ENCODE measurements around the gene CCDC82.

CCDC82 gene

GRCh38 chr11:96393753-96394348, 4.1 kb upstream of the CCDC82 start:
- Histone ChIP-seq H3K4me1 (ENCODE audit: control insufficient read depth in 1 of 2, insufficient read depth in 2 of 2, low read length in 2 of 2) (peaks cover 0 to 11% of the 10 kb centered on the region in 2 donors), H3K4me3 (ENCODE audit: low read depth in 1 of 2, low read length in 2 of 2) (no peak overlapping the region)

DNA sequence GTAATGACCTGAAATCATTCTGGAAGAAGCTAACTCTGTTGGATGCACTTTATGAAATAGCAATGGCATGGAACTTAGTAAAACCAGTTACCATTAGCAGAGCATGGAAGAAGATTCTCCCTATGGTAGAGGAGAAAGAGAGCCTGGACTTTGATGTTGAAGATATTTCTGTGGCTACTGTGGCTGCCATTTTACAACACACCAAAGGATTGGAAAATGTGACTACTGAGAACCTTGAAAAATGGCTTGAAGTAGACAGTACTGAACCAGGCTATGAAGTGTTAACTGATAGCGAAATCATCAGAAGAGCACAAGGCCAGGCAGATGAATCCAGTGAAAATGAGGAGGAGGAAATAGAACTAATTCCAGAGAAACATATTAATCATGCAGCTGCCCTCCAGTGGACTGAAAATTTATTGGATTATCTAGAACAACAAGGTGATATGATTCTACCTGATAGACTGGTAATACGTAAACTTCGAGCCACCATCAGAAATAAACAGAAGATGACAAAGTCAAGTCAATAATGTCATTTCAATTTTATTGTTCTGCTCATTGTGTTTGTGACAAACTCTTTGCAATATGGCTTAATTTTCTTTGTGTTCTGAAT, 2.1 kb upstream of the CCDC82 start:
- H3K4me3 ChIP-seq (ENCODE audit: low read depth in 1 of 2, low read length in 2 of 2), result no peak overlapping the region
- no peaks in the 10 kb centered on the region for H3K9me3 ChIP-seq (ENCODE audit: control insufficient read depth in 1 of 2, low read length in 2 of 2)
- no peaks in the 10 kb centered on the region for H3K27me3 ChIP-seq (ENCODE audit: low read depth, low read length)
- H3K36me3 ChIP-seq (ENCODE audit: control insufficient read depth in 1 of 2, insufficient read depth in 2 of 2, low read length in 2 of 2), result peaks cover 0 to 4% of the 10 kb centered on the region in 2 donors
- H3K4me1 ChIP-seq (ENCODE audit: control insufficient read depth in 1 of 2, insufficient read depth in 2 of 2, low read length in 2 of 2), result peaks cover 0 to 16% of the 10 kb centered on the region in 2 donors
- no peak overlapping the region for H3K27ac ChIP-seq (ENCODE audit: low read length)

More at GRCh38 chr11:96393753-96394348, 4.1 kb upstream of the CCDC82 start:
- Histone ChIP-seq H3K27ac (ENCODE audit: low read length) (no peak overlapping the region), H3K36me3 (ENCODE audit: control insufficient read depth in 1 of 2, insufficient read depth in 2 of 2, low read length in 2 of 2) (peaks cover 0 to 4% of the 10 kb centered on the region in 2 donors), H3K27me3 (ENCODE audit: low read depth, low read length) (no peaks in the 10 kb centered on the region), H3K9me3 (ENCODE audit: control insufficient read depth in 1 of 2, low read length in 2 of 2) (no peaks in the 10 kb centered on the region)

- no peaks in the 10 kb centered on the region for H3K9me3 ChIP-seq (ENCODE audit: control insufficient read depth in 1 of 2, low read length in 2 of 2)
- peaks cover 0 to 4% of the 10 kb centered on the region in 2 donors for H3K36me3 ChIP-seq (ENCODE audit: control insufficient read depth in 1 of 2, insufficient read depth in 2 of 2, low read length in 2 of 2)
- peak overlapping the region; percentile 73 for H3K27ac ChIP-seq (ENCODE audit: low read length)
- peaks cover 0 to 16% of the 10 kb centered on the region in 2 donors for H3K4me1 ChIP-seq (ENCODE audit: control insufficient read depth in 1 of 2, insufficient read depth in 2 of 2, low read length in 2 of 2)
- H3K4me3 ChIP-seq (ENCODE audit: low read depth in 1 of 2, low read length in 2 of 2), result peak overlapping the region; percentile 90 to 91
- H3K27me3 ChIP-seq (ENCODE audit: low read depth, low read length), result no peaks in the 10 kb centered on the region
Measured at GRCh38 chr11:96390488-96390792, 728 bp upstream of the CCDC82 start.

DNA sequence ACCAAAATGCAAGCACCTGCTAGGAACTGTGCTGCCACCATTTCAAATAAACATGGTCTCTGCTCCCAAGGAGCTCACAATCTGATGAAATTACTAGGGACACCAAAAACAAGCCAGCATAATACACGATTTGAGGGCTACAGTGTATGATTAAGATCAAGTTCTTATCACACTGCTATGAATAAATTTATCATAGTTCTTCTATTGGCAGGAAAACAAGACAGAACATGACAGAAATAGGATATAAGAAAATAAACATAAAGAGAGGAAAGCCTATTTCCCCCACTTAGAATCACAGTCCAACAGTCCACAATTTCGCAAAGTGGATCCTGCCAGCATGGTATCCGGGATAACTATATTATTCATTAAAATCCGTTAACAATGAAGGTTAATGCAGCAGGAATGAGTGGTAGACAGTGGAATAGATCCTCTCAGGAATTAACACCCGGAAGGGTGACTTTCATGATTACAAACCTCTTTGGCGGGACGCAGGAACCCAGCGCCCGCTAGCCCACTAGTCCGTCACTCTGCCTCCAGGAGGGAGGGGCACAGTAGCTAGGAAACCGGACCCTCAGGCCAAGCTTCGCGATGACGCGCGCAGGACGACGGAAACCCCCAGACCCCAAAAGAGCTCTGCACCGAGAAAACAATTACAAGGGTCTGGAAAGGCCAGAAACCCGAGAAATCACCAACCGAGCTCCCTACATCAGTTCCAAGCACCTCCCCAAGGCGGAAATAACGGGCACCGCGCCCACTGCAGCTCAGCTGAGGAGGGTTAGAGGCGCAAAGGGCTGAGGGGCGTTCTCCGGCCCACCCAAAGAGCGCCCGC, 607 bp downstream of the CCDC82 start:
- Histone ChIP-seq H3K9me3 (ENCODE audit: control insufficient read depth in 1 of 2, low read length in 2 of 2) (no peaks in the 10 kb centered on the region), H3K36me3 (ENCODE audit: control insufficient read depth in 1 of 2, insufficient read depth in 2 of 2, low read length in 2 of 2) (peaks cover 0 to 4% of the 10 kb centered on the region in 2 donors), H3K27me3 (ENCODE audit: low read depth, low read length) (no peaks in the 10 kb centered on the region)

DNA sequence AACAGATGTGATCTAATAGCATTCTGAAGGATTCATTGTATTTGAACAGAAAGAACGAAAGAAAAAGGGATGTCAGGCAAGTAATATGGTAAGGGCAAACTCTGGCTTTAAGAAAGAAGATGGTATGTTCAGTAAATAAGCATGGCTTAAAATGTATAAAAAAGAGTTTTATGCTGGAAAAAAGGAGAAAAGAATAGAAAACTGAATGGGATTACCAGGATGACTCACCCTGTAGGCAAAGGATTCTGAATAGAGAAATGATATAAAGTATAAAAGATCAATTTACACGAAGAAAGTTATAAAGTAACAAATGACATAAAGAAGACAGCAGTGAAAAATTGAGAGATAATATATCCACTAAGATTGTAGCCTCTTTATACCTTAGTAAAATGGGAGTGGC, 4.5 kb downstream of the CCDC82 start:
- H3K4me1 ChIP-seq (ENCODE audit: control insufficient read depth in 1 of 2, insufficient read depth in 2 of 2, low read length in 2 of 2), result peaks cover 0 to 8% of the 10 kb centered on the region in 2 donors
- no peaks in the 10 kb centered on the region for H3K9me3 ChIP-seq (ENCODE audit: control insufficient read depth in 1 of 2, low read length in 2 of 2)
- H3K27me3 ChIP-seq (ENCODE audit: low read depth, low read length), result no peaks in the 10 kb centered on the region
- no peak overlapping the region for H3K27ac ChIP-seq (ENCODE audit: low read length)
- H3K36me3 ChIP-seq (ENCODE audit: control insufficient read depth in 1 of 2, insufficient read depth in 2 of 2, low read length in 2 of 2), result peaks cover 7 to 19% of the 10 kb centered on the region in 2 donors
- no peak overlapping the region for H3K4me3 ChIP-seq (ENCODE audit: low read depth in 1 of 2, low read length in 2 of 2)

More for the DNA sequence above, 607 bp downstream of the CCDC82 start:
- Histone ChIP-seq H3K4me3 (ENCODE audit: low read depth in 1 of 2, low read length in 2 of 2) (peak overlapping the region; percentile 90 to 91), H3K4me1 (ENCODE audit: control insufficient read depth in 1 of 2, insufficient read depth in 2 of 2, low read length in 2 of 2) (peaks cover 0 to 16% of the 10 kb centered on the region in 2 donors), H3K27ac (ENCODE audit: low read length) (peak overlapping the region; percentile 65)

DNA sequence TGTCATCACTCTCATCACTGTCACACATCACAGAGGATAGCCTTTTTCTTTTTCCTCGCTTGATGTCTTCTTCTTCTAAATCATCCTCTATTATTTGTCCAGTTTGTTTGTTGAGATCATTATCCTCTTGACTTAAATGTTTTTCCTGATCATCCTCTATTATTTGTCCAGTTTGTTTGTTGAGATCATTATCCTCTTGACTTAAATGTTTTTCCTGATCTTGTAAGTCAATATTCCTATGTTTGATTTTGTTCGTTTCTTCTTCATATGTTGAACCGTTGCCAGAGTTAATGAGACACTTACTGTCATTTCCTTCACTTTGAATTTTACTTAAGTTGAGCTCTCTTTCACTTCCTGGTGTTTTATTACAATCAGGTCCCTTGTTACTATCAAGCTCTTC, 5.6 kb downstream of the CCDC82 start:
- H3K27ac ChIP-seq (ENCODE audit: low read length), result no peak overlapping the region
- peaks cover 0 to 8% of the 10 kb centered on the region in 2 donors for H3K4me1 ChIP-seq (ENCODE audit: control insufficient read depth in 1 of 2, insufficient read depth in 2 of 2, low read length in 2 of 2)
- no peaks in the 10 kb centered on the region for H3K9me3 ChIP-seq (ENCODE audit: control insufficient read depth in 1 of 2, low read length in 2 of 2)
- peaks cover 12 to 19% of the 10 kb centered on the region in 2 donors for H3K36me3 ChIP-seq (ENCODE audit: control insufficient read depth in 1 of 2, insufficient read depth in 2 of 2, low read length in 2 of 2)
- H3K4me3 ChIP-seq (ENCODE audit: low read depth in 1 of 2, low read length in 2 of 2), result no peak overlapping the region
- H3K27me3 ChIP-seq (ENCODE audit: low read depth, low read length), result no peaks in the 10 kb centered on the region

- H3K9me3 ChIP-seq (ENCODE audit: control insufficient read depth in 1 of 2, low read length in 2 of 2), result no peaks in the 10 kb centered on the region
- no peaks in the 10 kb centered on the region for H3K27me3 ChIP-seq (ENCODE audit: low read depth, low read length)
- no peak overlapping the region for H3K27ac ChIP-seq (ENCODE audit: low read length)
- H3K36me3 ChIP-seq (ENCODE audit: control insufficient read depth in 1 of 2, insufficient read depth in 2 of 2, low read length in 2 of 2), result peaks cover 10 to 11% of the 10 kb centered on the region in 2 donors
- no peak overlapping the region for H3K4me3 ChIP-seq (ENCODE audit: low read depth in 1 of 2, low read length in 2 of 2)
- H3K4me1 ChIP-seq (ENCODE audit: control insufficient read depth in 1 of 2, insufficient read depth in 2 of 2, low read length in 2 of 2), result no peaks in the 10 kb centered on the region
Measured at GRCh38 chr11:96376796-96377195, 12.9 kb downstream of the CCDC82 start.

- no peaks in the 10 kb centered on the region for H3K9me3 ChIP-seq (ENCODE audit: control insufficient read depth in 1 of 2, low read length in 2 of 2)
- no peak overlapping the region for H3K27ac ChIP-seq (ENCODE audit: low read length)
- H3K4me1 ChIP-seq (ENCODE audit: control insufficient read depth in 1 of 2, insufficient read depth in 2 of 2, low read length in 2 of 2), result no peaks in the 10 kb centered on the region
- no peak overlapping the region for H3K4me3 ChIP-seq (ENCODE audit: low read depth in 1 of 2, low read length in 2 of 2)
- no peaks in the 10 kb centered on the region for H3K27me3 ChIP-seq (ENCODE audit: low read depth, low read length)
- peaks cover 11 to 13% of the 10 kb centered on the region in 2 donors for H3K36me3 ChIP-seq (ENCODE audit: control insufficient read depth in 1 of 2, insufficient read depth in 2 of 2, low read length in 2 of 2)
Measured at GRCh38 chr11:96373826-96374225, 15.9 kb downstream of the CCDC82 start.

DNA sequence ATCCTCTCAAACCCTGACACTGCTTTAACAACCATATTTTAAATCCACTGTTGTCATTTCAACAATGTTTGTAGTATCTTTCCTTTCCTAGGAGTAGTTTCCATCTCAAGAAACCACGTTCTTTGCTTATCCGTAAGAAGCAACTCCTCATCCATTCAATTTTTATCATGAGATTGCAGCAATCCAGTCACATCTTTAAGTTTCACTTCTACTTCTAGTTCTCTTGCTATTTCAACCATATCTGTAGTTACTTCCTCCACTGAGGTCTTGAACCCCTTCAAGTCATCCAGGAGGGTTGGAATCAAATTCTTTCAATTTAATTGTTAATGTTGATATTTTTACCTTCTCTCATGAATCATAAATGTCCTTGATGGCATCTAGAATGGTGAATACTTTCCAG, 22.4 kb downstream of the CCDC82 start:
- Histone ChIP-seq H3K9me3 (ENCODE audit: control insufficient read depth in 1 of 2, low read length in 2 of 2) (peaks cover 0 to 2% of the 10 kb centered on the region in 2 donors), H3K27me3 (ENCODE audit: low read depth, low read length) (no peaks in the 10 kb centered on the region), H3K4me3 (ENCODE audit: low read depth in 1 of 2, low read length in 2 of 2) (no peak overlapping the region), H3K4me1 (ENCODE audit: control insufficient read depth in 1 of 2, insufficient read depth in 2 of 2, low read length in 2 of 2) (no peaks in the 10 kb centered on the region), H3K27ac (ENCODE audit: low read length) (no peak overlapping the region), H3K36me3 (ENCODE audit: control insufficient read depth in 1 of 2, insufficient read depth in 2 of 2, low read length in 2 of 2) (peaks cover 6 to 30% of the 10 kb centered on the region in 2 donors)

DNA sequence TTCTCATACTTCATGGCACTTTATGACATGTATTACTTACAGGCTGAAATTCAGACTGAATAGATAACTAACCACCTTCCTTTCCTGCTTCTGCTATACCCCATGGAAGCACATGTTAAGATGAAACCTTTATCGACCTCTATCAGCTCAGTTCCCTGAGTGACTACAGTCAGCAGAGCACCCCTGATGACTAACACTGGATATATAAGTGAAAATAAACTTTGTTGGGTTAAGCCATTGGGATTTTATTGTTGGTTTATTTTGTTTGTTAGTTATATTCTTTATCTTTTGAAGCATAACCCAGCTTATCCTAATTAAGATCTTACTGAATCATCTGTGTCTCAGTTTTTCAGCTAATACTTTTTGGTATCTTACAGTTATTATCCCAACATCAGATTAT, 23.7 kb downstream of the CCDC82 start:
- Histone ChIP-seq H3K27me3 (ENCODE audit: low read depth, low read length) (no peaks in the 10 kb centered on the region), H3K36me3 (ENCODE audit: control insufficient read depth in 1 of 2, insufficient read depth in 2 of 2, low read length in 2 of 2) (peaks cover 6 to 25% of the 10 kb centered on the region in 2 donors), H3K4me1 (ENCODE audit: control insufficient read depth in 1 of 2, insufficient read depth in 2 of 2, low read length in 2 of 2) (no peaks in the 10 kb centered on the region), H3K4me3 (ENCODE audit: low read depth in 1 of 2, low read length in 2 of 2) (no peak overlapping the region), H3K27ac (ENCODE audit: low read length) (no peak overlapping the region), H3K9me3 (ENCODE audit: control insufficient read depth in 1 of 2, low read length in 2 of 2) (peaks cover 0 to 2% of the 10 kb centered on the region in 2 donors)

GRCh38 chr11:96365493-96365892, 24.2 kb downstream of the CCDC82 start:
- H3K36me3 ChIP-seq (ENCODE audit: control insufficient read depth in 1 of 2, insufficient read depth in 2 of 2, low read length in 2 of 2), result peaks cover 1 to 25% of the 10 kb centered on the region in 2 donors
- no peaks in the 10 kb centered on the region for H3K4me1 ChIP-seq (ENCODE audit: control insufficient read depth in 1 of 2, insufficient read depth in 2 of 2, low read length in 2 of 2)
- no peaks in the 10 kb centered on the region for H3K27me3 ChIP-seq (ENCODE audit: low read depth, low read length)
- H3K4me3 ChIP-seq (ENCODE audit: low read depth in 1 of 2, low read length in 2 of 2), result no peak overlapping the region
- H3K9me3 ChIP-seq (ENCODE audit: control insufficient read depth in 1 of 2, low read length in 2 of 2), result peaks cover 0 to 2% of the 10 kb centered on the region in 2 donors
- no peak overlapping the region for H3K27ac ChIP-seq (ENCODE audit: low read length)

Measured in muscle layer of duodenum (tissue), 2 donors.